GM18508 (cell line): ENCODE measurements around the gene KRT5.
"Not testable (repeated sequence)": the region's sequence is repeated elsewhere in the genome, so short reads cannot be mapped to it uniquely, and the experiment has no call there.

ENCODE experiments used
- ATAC-seq: cut with Tn5 transposase; IDR thresholded peaks from one replicate; pipeline ENCODE4 v1.9.1; 2021; ENCODE audit warnings: moderate number of reproducible peaks; ENCODE audit not compliant: insufficient read depth, unreplicated experiment

Gene KRT5

DNA sequence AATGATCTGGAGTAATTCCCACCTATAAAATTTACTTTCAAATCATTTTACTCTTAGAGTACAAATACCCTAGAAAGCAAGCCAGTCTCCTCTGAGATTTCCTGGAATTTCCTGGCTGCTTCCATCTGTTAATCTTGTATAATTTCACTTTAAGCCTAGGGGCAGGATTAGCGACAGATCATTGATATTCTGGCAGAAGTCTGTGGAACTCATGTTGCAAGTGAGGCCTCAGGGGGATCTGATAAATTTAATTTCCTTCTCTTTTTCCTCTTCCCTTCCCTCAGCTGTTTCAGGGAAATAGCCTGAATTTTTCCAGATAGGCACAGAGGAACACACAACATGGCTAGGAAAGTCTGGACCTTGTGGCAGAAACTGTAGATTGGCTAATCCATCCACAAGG lies 21.2 kb downstream of the KRT5 start:
- no peak for ATAC-seq

DNA sequence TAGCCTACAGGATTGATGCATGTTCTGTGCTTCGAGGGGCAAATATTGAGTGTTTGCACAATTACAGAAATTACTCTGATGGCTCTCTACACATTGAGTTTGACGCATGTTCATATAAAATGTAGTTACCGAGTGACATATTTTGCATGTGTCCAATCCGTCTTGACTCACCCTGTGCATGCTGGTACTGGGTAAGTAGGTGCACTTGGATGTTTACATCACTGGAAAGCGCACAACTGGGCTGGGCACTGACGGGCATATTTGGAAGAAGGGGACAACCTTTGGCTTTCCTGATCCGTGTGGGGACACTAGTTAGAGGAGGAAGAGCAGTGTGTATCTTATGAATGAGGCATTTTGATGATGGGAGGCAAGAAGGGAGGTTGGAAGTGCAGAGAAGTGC lies 22.2 kb downstream of the KRT5 start:
- no peak for ATAC-seq

DNA sequence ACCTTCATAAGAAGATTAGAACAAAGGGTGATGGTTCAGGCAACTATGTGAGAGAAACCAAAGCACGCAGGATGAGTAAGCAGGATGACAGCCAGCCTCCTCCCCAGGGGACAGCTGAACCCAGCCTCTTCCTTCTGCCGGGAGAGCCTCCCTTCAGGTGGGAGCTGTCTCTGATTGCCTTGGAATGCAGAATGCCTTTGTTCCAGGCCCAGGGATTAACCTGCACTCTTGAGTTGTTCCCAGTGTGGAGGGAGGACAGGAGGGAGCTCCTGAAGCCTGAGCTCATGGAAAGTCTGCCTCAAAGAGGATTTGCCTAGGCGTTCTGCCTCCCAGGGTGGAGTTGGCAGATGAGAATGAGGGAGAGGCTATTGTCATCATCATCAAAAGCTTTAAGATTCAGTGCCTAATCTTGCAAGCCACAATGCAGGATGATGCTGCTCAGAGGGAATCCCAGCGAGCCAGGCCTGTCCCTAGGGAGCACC lies 23.6 kb downstream of the KRT5 start:
- no peak for ATAC-seq

DNA sequence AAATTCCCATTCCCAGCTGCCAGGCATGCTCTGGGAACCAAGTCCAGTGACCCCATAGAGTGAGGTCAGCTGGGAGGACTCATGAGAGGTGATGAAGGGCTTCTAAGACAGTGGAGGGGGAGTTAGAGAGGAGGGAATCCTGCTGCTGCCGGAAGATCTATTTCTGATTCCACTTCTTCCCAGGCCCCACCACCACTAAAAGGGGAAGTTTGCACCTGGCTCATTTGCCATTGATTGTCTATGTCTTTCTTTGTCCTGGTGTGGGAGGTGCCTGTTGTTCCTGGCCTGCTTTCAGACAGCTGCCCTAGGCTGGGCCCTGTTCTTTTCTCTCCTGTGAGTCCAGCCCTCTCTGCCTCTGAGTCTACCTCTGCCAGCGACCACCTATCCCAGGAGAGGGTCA lies 24.1 kb downstream of the KRT5 start:
- ATAC-seq: no peak

DNA sequence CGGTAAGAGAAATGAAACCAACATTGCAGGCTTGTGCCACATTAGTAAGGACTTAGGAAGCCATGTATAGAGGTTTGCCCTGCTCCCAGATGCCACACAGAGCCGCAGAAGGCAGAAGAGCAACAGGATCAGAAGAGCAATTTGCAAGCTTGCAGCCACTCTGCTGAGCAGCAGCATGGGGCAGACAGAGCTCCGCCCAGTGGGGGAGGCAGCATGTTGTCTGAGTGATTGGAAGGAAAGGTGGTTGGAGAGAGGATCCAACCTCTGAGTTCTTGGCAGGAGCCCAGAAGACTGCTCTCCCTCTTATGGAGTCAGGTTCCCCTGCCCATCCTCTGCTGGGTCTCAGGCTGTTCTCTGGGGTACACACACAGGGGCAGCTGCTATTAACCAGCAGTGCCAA lies 24.8 kb downstream of the KRT5 start:
- ATAC-seq: no peak

DNA sequence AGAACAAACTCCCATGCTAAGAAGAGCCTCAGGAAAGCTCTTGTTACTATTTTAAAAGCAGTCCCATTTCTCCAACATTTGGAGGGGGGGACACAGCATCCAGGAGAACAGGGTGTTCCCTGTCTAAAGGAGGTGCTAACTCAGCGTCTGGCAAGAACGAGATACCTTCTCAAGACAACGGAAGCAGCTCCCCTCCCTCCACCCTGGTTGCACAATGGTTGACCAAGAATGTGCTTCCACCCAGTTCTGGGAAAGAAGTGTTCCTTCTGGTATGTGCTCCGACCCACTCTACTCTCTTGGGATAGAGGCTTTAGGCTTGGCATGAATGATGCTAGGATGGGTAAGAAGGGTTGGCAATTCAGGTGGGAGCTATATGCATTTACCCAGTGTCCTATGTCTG lies 25.7 kb downstream of the KRT5 start:
- no peak for ATAC-seq

DNA sequence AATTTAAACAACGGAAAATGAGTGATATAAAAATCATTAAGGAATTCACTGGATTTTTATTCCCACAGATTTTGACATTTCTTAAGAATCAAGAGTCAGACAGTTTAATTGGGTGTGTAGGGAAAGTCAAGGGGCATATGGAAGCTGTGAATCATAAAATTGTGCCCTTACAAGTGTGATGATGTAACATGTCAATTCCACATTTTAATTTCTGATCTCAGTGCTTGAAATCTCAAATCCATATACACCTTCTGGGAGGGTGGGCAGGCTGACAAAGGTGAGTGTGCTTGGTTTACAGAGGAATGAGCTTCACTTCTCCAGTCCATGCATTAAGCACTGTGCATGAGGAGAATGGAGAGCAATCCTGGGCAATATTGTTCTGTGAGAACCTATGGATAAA lies 26.1 kb downstream of the KRT5 start:
- no peak for ATAC-seq

DNA sequence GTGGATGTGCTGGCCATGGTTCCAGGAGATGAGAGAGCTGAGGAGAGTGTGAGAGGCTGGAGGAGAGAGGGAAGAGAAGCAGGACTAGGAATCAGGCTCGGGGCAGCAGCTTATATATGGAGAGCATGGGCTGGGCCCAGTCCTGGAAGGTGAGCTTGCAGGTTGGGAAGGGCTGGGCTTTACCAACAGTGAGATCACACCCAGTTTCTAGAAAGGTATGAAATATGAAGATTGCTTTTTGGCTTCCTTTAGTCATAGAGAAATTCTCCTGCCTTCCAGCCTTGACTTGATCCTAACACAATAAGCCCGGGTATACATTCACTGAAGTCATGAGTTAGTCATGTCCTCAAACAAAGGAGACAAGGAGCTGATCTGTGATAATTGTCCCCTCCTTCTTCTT lies 27.0 kb downstream of the KRT5 start, which contains the start of gene KRT6A:
TSS of gene KRT6A (minus strand) at position 86 of the 400 bp plus-strand sequence. CDS start at position 17, 69 bp downstream.
- no peak for ATAC-seq

DNA sequence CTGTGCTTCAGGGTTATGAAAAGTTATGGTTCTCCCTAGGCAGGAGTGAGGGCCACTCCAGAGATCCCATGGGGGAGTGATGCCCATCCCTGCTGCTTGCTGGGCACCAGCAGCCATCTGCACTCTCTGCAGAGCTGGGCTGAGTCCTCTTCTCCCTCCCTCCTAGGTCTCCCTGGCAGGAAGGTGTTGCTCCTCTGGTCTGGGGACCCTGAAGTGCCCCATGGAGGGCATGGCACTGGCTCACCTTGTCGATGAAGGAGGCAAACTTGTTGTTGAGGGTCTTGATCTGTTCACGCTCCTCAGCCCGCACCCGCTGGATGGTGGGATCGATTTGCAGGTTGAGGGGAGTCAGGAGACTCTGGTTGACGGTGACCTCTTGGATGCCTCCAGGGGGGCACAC lies 27.8 kb downstream of the KRT5 start:
- not testable (repeated sequence) for ATAC-seq

DNA sequence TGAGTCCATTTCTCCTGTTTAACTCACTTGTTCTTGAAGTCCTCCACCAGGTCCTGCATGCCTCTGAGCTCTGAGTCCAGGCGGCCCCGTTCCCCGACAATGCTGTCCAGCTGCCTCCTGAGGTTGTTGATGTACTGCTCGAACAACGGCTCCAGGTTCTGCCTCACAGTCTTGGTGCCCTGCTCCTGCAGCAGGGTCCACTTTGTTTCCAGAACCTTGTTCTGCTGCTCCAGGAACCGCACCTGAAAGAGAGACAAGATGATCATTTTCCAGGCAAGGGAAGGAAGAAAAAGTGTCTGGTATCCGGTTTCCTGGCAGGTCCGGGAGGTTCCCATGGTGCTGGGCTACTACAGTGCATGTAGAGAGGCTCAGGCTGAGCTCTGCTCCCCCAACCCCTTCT lies 28.7 kb downstream of the KRT5 start:
- not testable (repeated sequence) for ATAC-seq

DNA sequence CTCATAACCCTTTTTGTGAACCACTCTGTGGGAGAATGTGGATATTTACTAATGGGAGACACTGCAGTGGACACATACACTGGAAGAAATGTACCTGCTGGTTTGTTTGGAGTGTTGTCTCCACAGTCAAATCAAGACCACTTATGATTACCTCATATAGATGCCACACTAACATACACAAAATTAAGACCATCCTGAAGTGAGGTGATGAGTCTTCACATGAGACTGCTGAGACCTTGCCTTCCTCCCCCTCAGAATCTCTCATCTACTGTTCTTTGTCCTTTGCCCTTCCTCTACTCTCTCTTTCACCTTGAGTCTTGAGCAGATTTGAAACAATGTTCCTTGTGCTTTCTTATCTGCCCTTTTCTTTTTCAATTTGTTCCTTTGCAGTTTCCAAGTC lies 31.5 kb downstream of the KRT5 start:
- no peak for ATAC-seq

DNA sequence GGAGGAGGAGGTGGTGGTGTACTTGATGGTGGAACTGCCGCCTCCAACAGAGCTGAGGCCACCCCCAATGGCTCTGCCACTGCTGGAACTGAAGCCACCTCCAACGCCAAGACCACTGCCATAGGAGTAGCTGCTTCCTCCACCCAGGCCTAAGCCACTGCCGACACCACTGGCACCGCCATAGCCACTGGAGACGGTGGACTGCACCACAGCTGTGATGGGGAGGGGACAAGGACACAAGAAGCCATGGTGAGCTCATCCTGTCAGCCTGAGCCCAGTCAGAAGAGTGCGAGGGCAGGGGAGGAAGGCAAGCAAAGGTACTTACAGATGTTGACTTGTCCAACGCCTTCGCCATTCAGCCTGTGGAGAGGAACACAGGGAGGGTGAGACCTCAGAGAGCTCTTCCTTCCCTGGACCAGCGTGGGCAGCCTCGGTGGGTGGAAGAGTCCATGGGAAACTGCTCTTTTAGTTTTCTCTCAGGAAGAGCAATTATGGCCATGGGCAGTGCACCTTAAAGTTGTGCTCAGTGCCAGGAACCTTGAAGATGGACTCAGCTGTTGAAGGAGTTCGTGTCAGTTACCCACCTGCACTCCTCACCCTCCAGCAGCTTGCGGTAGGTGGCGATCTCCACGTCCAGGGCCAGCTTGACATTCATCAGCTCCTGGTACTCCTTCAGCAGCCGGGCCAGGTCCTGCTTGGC lies 32.3 kb downstream of the KRT5 start:
- not testable (repeated sequence) for ATAC-seq

DNA sequence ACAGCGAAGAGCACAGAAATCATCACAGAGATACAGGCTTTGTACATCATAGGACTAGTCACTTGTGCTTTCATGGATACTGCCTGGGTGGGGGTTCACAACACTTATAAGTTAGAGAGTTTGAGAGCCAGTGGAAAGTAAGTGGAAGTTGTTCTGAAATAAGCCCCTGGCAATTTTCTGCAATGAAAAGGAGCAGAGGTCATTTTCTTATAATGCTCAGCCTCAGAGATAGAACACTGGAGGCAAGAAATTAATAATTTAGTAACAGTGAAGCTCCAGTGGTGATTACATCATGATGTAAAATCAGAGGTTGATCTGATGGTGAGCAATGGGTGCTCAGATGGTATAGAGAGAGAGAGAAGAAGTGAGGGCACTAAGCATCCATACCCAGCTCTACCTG lies 33.0 kb downstream of the KRT5 start:
- ATAC-seq: no peak

DNA sequence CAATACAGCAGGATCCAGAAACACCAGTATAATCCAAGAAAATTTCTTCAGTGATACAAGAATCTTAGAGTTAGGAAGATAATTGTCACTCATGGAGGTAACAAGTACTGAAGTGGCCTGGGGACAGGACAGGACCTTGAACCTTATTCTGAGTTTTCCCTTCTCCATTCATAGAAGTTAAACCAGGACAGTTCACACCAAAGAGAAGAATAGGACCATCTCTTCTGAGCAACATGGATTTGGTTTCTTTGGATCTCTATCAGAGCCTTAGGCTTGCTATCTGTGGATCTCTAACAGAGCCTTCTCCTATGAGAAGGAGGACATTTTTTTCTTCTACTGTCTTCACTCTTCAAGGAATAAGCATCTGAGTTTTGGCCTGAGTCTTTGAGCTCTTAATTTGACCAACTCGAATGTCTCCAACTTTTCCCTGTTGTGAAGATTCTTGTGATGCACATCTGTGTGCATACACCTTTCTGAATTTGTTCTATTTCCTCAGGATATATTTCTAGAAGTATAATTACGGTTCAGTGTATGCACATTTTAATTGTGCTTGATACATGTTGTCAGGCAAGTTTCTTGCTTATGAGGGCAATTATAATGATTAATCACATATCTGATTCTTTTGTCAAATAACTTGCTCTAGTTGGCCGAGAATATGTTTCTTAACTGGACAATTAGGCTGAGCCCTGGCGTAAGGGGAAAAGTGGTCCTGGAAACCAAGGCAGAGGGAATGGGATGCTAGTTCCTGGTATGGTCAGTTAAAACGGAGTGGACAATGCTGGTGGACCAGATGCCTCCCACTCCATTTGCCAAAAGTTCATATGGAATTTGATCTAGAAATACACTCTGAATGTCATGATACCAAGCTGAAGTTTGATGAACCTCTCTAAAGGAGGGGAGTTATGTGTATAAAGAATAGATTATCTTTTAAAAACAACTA lies 33.8 kb downstream of the KRT5 start:
- no peak for ATAC-seq

DNA sequence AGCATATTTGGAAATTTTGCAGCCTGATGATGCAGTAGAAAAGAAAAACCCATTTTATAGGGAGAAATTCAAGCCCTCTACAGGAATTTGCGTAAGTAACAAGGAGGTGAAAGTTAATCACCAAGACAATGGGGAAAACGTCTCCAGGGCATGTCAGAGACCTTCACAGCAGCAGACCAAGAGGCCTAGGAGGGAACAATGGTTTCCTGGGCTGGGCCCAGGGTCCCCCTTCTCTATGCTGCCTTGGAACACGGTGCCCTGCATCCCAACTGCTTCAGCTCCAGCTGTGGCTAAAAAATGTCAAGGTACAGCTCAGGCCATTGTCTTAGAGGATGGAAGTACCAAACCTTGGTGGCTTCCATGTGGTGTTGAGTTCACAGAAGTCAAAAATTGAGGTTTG lies 40.1 kb downstream of the KRT5 start:
- ATAC-seq: no peak

DNA sequence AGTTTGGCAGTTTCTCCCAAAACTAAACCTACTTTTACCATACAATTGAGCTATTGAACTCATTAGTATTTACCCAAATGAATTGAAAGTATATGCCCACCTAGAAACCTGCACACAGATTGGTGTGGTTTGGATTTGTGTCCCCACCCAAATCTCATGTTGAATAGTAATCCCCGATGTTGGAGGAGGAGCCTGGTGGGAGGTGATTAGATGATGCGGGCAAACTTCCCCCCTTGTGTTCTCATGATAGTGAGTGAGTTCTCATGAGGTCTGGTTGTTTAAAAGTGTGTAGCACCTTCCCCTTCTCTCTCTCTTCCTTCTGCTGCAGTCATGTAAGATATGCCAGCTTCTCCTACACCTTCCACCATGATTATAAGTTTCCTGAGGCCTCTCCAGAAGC lies 42.5 kb downstream of the KRT5 start:
- no peak for ATAC-seq

DNA sequence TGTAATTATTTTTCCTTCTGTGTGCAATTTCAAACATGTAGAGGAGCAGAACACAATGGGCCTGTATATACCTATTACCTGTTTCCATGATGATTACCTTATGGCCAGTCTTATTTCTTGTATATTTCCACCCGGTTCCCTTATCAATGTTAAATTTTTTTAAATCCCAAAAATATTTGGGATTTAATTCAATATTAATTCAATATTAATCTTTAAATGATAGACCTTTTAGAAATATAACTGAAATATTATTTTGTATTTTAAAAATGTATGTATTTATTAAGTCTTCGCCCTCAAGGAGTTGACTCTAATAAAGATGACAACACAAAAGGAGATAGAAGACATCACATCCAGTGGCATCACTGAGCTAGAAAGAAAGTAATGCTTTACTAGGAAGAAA lies 46.0 kb downstream of the KRT5 start:
- no peak for ATAC-seq

DNA sequence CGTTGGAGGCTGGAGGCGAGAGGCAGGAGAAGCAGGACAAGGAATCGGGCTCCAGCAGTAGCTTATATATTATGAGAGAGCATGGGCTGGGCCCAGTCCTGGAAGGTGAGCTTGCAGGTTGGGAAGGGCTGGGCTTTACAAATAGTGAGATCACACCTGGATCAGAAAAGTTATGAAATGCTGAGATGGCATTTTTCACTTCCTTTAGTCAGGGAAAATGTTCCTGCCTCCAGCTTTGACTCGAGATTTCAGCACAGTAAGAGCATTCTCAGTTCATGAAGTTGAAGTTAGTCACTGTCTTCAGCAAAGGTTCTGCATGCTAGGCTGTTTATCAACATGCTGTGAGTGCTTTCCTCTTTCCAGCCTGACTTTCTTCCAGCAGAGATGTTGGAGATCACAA lies 46.4 kb downstream of the KRT5 start, which contains the start of gene KRT6C:
TSS of gene KRT6C (minus strand) at position 38 of the 400 bp plus-strand sequence. CDS start 68 bp downstream, outside the sequence.
- ATAC-seq: no peak

DNA sequence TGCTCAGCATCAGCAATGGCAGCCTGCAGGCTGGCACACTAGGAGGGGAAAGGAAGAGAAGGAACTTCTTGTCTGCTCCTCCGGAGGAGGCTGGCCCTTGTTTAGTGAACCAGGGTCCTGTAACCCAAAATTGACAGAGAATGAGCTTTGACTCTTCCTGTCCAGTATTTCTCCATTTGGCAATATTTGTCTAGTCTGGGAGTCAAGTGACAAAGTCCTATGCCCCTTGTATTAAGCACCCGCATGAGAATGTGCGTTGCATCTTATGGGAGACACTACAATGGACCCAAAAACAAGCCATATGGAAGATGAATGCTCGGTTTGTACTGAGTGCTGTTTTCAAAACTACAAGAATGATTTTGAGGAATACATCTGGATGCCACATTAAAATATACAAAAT lies 50.3 kb downstream of the KRT5 start:
- ATAC-seq: no peak

DNA sequence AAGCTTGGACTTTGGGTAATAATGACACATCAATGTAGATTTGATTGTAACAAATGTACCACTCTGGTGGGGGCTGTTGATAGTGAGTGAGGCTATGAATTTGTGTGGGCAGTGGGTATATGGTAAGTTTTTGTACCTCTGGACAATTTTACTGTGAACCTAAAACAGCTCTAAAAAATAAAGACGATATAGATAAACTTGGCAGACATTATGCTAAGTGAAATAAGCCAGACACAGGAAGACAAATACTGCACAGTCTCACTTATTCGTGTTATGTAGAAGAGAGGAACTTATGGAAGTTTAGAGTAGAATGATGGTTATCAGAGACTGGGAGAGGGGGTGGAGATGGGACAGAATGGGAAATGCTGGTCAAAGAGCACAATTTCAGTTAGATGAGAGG lies 55.3 kb downstream of the KRT5 start:
- no peak for ATAC-seq
